Measurements from ENCODE around the gene POU6F2. TPM values are rescaled to one million over a fixed set of nuclear protein-coding genes. Genes with fewer than 3 reads are reported as not detected.

The POU6F2 gene
- total RNA-seq, 1 donor from 2014 or later = 0.44 TPM

- no peak for TF ChIP-seq CTCF (IDR thresholded peaks at IDR 0.05; ENCODE audit: borderline replicate concordance)
- H3K4me1 ChIP-seq = no peaks in the 10 kb centered on the region
- H3K36me3 ChIP-seq = no peaks in the 10 kb centered on the region
- intact Hi-C loops (cut with micrococcal nuclease) = loop anchor here (10.0 kb wide), 1 partner anchor 418 kb away; no protein-coding TSS in a partner anchor
- no peak for DNase-seq
- H3K9me3 ChIP-seq (replicated peaks) = no peaks in the 10 kb centered on the region
- no peak overlapping the region for H3K4me3 ChIP-seq
- H3K27ac ChIP-seq (replicated peaks) = no peak overlapping the region
- peaks cover 54% of the 10 kb centered on the region for H3K27me3 ChIP-seq (ENCODE audit: low read depth)
Observed at GRCh38 chr7:39383136-39383535, 405.4 kb downstream of the POU6F2 start.

- no peak for TF ChIP-seq CTCF (IDR thresholded peaks at IDR 0.05; ENCODE audit: borderline replicate concordance)
- Histone ChIP-seq H3K9me3 (replicated peaks) (no peaks in the 10 kb centered on the region), H3K27me3 (ENCODE audit: low read depth) (peaks cover 43% of the 10 kb centered on the region), H3K4me1 (no peaks in the 10 kb centered on the region), H3K36me3 (no peaks in the 10 kb centered on the region), H3K27ac (replicated peaks) (no peak overlapping the region), H3K4me3 (no peak overlapping the region)
- no peak for DNase-seq
- intact Hi-C loops (cut with micrococcal nuclease) = loop anchor here (10.0 kb wide), 1 partner anchor 420 kb away; no protein-coding TSS in a partner anchor
Observed at GRCh38 chr7:39384386-39384785, 406.7 kb downstream of the POU6F2 start.

- intact Hi-C loops (cut with micrococcal nuclease) = loop anchor here (10.0 kb wide), 1 partner anchor 422 kb away; no protein-coding TSS in a partner anchor
- H3K27me3 ChIP-seq (ENCODE audit: low read depth) = peaks cover 54% of the 10 kb centered on the region
- no peaks in the 10 kb centered on the region for H3K36me3 ChIP-seq
- TF ChIP-seq CTCF (IDR thresholded peaks at IDR 0.05; ENCODE audit: borderline replicate concordance) = no peak
- H3K9me3 ChIP-seq (replicated peaks) = no peaks in the 10 kb centered on the region
- H3K27ac ChIP-seq (replicated peaks) = no peak overlapping the region
- no peak for DNase-seq
- H3K4me3 ChIP-seq = no peak overlapping the region
- no peaks in the 10 kb centered on the region for H3K4me1 ChIP-seq
Observed at GRCh38 chr7:39386718-39387117, 409.0 kb downstream of the POU6F2 start.

GRCh38 chr7:39392151-39392550 lies 414.4 kb downstream of the POU6F2 start:
- Histone ChIP-seq H3K4me1 (no peaks in the 10 kb centered on the region), H3K27me3 (ENCODE audit: low read depth) (peaks cover 40% of the 10 kb centered on the region), H3K9me3 (replicated peaks) (no peaks in the 10 kb centered on the region), H3K27ac (replicated peaks) (no peak overlapping the region), H3K4me3 (no peak overlapping the region), H3K36me3 (no peaks in the 10 kb centered on the region)
- no peak for DNase-seq
- intact Hi-C loops (cut with micrococcal nuclease) = no loop called here
- no peak for TF ChIP-seq CTCF (IDR thresholded peaks at IDR 0.05; ENCODE audit: borderline replicate concordance)

GRCh38 chr7:39394105-39394680 lies 416.5 kb downstream of the POU6F2 start:
- TF ChIP-seq CTCF (IDR thresholded peaks at IDR 0.05; ENCODE audit: borderline replicate concordance) = no peak

More at GRCh38 chr7:39394105-39394680, 416.5 kb downstream of the POU6F2 start:
- Histone ChIP-seq H3K27me3 (ENCODE audit: low read depth) (peaks cover 50% of the 10 kb centered on the region), H3K4me1 (no peaks in the 10 kb centered on the region), H3K9me3 (replicated peaks) (no peaks in the 10 kb centered on the region), H3K4me3 (no peak overlapping the region), H3K27ac (replicated peaks) (no peak overlapping the region), H3K36me3 (no peaks in the 10 kb centered on the region)
- intact Hi-C loops (cut with micrococcal nuclease) = no loop called here
- no peak for DNase-seq
